GM06990 (cell line): ENCODE results near the gene MAP2.

Experiments used
- DNase-seq: peaks from one replicate; pipeline ENCODE4 v3.0.0-alpha.2; 2011; ENCODE audit not compliant: insufficient read length; ENCODE audit errors: extremely low read depth
- H3K27me3 ChIP-seq: replicated peaks from 2 replicates; pipeline ENCODE4 v1.6.0; 2011; ENCODE audit warnings: low read length; ENCODE audit not compliant: control insufficient read depth, insufficient read depth
- H3K36me3 ChIP-seq: 2 replicates; pipeline ENCODE4 v1.5.1; 2011; ENCODE audit warnings: low read length; ENCODE audit not compliant: control insufficient read depth, insufficient read depth
- H3K4me3 ChIP-seq: replicated peaks from 2 replicates; pipeline ENCODE4 v1.5.1; 2011; ENCODE audit warnings: low read depth, mild to moderate bottlenecking, control low read depth, low read length
- TF ChIP-seq, protein P1 (sequence below): IDR thresholded peaks from 2 replicates; pipeline ENCODE4 v1.5.1; 2011; ENCODE audit warnings: low read length, control low read depth, mild to moderate bottlenecking, inconsistent platforms; ENCODE audit not compliant: insufficient read depth, poor library complexity, severe bottlenecking

The MAP2 gene

DNA sequence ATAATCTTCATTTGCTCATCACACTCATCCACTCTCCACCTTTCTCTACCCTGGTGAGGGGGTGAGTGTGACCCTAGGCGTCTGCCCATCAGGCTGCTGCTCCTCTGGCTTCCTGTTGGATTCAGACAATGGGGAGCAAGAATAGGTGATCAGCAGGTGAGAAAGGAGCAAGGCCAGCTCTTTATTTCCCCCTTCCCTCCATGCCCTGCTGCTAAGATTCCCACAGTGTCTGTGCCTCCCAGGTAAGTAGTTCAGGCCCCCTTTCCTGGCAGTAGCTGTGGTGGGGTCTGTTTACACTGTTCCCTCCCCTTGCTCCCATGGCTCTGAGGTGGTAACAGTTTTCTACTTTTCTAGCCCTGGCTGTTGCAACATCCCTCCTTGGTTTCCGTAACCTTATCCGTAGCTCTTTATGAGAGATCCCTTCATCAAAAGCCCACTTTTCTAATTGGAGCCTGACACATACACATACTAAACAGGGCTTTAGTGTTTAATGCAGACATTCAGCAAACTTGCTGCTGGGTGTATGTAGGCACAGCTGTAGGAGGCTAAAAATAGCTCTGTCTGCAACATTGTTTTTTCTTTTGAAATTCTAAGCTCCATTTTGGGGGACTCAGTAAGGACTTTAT is 27.5 kb downstream of the MAP2 start:
- TF ChIP-seq, protein P1, sequence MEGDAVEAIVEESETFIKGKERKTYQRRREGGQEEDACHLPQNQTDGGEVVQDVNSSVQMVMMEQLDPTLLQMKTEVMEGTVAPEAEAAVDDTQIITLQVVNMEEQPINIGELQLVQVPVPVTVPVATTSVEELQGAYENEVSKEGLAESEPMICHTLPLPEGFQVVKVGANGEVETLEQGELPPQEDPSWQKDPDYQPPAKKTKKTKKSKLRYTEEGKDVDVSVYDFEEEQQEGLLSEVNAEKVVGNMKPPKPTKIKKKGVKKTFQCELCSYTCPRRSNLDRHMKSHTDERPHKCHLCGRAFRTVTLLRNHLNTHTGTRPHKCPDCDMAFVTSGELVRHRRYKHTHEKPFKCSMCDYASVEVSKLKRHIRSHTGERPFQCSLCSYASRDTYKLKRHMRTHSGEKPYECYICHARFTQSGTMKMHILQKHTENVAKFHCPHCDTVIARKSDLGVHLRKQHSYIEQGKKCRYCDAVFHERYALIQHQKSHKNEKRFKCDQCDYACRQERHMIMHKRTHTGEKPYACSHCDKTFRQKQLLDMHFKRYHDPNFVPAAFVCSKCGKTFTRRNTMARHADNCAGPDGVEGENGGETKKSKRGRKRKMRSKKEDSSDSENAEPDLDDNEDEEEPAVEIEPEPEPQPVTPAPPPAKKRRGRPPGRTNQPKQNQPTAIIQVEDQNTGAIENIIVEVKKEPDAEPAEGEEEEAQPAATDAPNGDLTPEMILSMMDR, result no peak
- Histone ChIP-seq H3K4me3 (no peak overlapping the region), H3K27me3 (no peaks in the 10 kb centered on the region), H3K36me3 (no peaks in the 10 kb centered on the region)
- DNase-seq, result no peak

DNA sequence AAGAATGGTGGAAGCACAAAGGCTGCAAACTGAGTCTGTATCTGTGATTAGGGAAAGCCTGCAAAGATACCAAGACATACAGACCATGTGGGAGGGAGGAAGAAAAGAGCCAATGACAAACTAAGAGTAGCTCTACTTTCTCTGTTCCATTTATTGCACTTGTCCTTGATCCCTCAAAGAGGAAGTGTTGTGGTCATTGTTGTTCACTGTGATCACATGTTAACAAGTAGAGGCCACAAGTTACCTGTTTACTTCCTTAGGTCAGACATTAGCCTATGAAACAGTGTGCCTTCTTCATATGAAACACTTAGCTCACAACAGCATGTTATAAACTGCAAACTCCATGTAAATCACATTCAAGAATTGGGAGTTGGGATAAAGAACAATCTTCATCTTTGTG is 32.6 kb downstream of the MAP2 start:
- H3K4me3 ChIP-seq, result no peak overlapping the region
- no peaks in the 10 kb centered on the region for H3K36me3 ChIP-seq
- H3K27me3 ChIP-seq, result no peaks in the 10 kb centered on the region
- no peak for DNase-seq
- TF ChIP-seq, protein P1, result no peak

DNA sequence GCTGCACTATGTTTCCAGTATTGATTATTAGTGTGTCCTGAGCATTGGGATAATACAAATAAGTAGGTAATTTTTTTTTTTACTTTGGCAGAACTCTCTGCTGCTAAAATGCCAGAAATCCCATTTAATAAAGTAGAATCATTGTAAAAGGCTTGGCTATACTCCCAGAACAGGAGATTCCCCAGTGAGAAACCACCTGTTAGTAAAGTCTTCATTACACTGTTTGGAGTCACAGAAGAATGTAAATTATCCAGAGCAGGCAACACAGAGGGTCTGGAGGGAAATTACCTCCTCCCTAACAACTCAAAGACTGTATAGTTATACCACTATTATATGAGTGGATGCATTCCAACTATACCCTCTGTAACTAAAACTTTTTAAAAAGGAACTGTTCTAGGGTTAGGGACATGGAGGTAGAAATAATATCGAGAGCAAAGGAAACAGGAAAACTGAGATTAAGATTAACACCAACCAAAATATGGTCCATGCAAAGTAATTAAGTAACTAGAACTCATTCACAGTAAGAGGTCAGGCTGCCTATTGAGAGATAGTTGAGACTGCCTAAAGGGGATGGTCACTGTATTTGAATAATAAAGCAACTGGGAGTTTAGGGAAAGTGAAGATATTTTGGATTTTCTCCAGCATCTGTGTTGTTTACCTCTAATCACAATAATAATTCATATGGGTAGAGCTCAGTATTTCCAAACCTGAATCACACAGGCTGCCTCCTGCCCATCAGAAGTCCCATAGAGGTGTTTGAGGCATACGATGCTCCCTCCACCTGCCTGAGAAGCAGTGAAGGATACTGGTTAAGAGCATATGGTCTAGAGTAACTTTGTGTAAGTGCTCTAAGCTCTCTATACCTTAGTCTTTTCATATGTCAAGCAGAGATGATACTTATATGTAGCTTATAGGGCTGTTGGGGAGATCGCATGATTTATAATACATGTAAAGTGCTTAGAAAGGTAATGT is 34.4 kb downstream of the MAP2 start:
- H3K4me3 ChIP-seq, result no peak overlapping the region
- no peak for DNase-seq

DNA sequence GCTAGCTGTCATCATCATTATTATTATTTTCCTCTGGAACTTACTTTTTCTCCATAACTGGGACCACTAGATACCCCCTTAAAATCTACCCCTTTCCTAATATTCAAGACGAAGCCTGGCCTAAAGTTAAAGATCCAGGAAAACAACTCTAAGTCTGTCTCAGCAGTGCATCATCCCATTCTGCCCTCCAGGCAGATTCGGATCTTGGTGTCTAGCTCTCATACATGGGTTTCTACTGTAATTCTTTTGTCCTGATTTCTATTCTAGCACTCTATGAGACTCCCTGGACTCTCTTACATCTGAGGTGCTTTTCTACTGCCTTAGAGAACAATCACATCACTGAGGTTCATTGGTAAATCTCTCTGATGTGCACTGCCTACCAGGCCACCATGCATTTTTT is 35.5 kb downstream of the MAP2 start:
- Histone ChIP-seq H3K36me3 (no peaks in the 10 kb centered on the region), H3K27me3 (no peaks in the 10 kb centered on the region), H3K4me3 (no peak overlapping the region)
- DNase-seq, result no peak
- TF ChIP-seq, protein P1, result no peak

More for the DNA sequence above, 34.4 kb downstream of the MAP2 start:
- TF ChIP-seq, protein P1, result no peak
- Histone ChIP-seq H3K36me3 (no peaks in the 10 kb centered on the region), H3K27me3 (no peaks in the 10 kb centered on the region)

DNA sequence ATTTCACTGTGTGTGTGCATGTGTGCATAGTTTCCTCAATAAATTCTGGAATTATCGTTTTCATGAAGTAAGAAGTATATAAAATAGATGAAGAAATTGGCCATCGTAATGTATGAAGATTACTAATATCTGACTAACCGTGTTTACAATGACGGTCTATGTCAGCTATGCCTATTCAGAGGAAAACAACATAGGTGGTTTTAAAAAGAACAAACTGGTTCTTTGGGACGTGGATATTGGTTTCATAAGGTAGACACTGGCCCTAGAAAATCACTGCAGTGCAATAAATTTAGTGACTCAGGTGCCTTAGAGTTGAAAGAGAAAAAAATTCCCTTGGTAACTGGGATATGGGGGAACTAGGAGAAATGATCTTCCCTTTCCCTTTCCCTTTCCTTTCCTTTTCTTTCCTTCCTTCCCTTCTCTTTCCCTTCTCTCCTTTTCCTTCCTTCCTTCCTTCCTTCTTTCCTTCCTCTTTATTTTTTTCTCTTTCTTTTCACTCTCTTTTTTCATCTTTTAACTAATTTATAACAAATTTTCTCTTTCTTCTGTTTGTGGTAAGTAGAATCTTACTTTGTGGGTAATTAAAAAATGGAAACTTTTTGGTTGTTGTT is 36.4 kb downstream of the MAP2 start:
- H3K4me3 ChIP-seq, result no peak overlapping the region
- no peaks in the 10 kb centered on the region for H3K27me3 ChIP-seq
- TF ChIP-seq, protein P1, result no peak
- no peaks in the 10 kb centered on the region for H3K36me3 ChIP-seq
- no peak for DNase-seq
